Measurements from ENCODE around the gene FTCDNL1. TPM values are rescaled to one million over a fixed set of nuclear protein-coding genes. Genes with fewer than 3 reads are reported as not detected.

Gene FTCDNL1
- total RNA-seq, 1 experiment from 2014 or later, result 2.0 TPM

GRCh38 chr2:199806179-199806578 lies 44.8 kb downstream of the FTCDNL1 start:
- Mint-ChIP-seq H3K27me3 (ENCODE audit: low read depth) (no peaks in the 10 kb centered on the region; the same call in 1 of the 2 replicates), H3K4me3 (no peak overlapping the region), H3K27ac (no peak overlapping the region), H3K9me3 (peaks cover 8 to 9% of the 10 kb centered on the region in 2 experiments), H3K36me3 (ENCODE audit: insufficient read depth in 1 of 3, low read depth in 3 of 3) (peaks cover 3 to 17% (median 3%) of the 10 kb centered on the region in 3 experiments; a peak in 5 of 7 replicates), H3K4me1 (peaks cover 28 to 35% of the 10 kb centered on the region in 2 experiments)
- Histone ChIP-seq H2BK20ac (ENCODE audit: low read depth, low read length, poor library complexity, severe bottlenecking) (no peak overlapping the region), H2BK12ac (ENCODE audit: insufficient read length, low read depth, low read length) (no peak overlapping the region), H2BK5ac (ENCODE audit: insufficient read length, low read length) (no peak overlapping the region), H4K8ac (replicated peaks; ENCODE audit: insufficient read length, low read depth, low read length) (no peak overlapping the region), H2AK5ac (ENCODE audit: insufficient read length, low read length) (no peak overlapping the region), H3K27ac (ENCODE audit: insufficient read length, low read depth, low read length) (no peak overlapping the region), H2AFZ (ENCODE audit: low read length) (no peak overlapping the region), H2BK120ac (ENCODE audit: low read depth, low read length, poor library complexity, severe bottlenecking) (no peak overlapping the region), H3K27me3 (ENCODE audit: insufficient read depth, low read length) (no peaks in the 10 kb centered on the region), H3K56ac (ENCODE audit: insufficient read length, low read depth, low read length) (no peak overlapping the region), H4K5ac (ENCODE audit: insufficient read length, low read depth, low read length) (no peak overlapping the region), H3K23ac (ENCODE audit: insufficient read length, low read depth, low read length) (no peak overlapping the region), H3K9me3 (ENCODE audit: control insufficient read depth, low read depth, low read length) (no peaks in the 10 kb centered on the region), H3K4ac (ENCODE audit: low read depth, low read length) (no peak overlapping the region), H3K4me1 (ENCODE audit: insufficient read depth, low read length) (no peaks in the 10 kb centered on the region; the same call in 1 of the 2 replicates), H3K79me1 (ENCODE audit: insufficient read depth, low read depth, low read length, poor library complexity, severe bottlenecking) (no peaks in the 10 kb centered on the region), H4K91ac (ENCODE audit: insufficient read length, low read depth, low read length) (no peak overlapping the region), H3T11ph (ENCODE audit: low read length) (no peak overlapping the region), H2BK15ac (ENCODE audit: low read depth, low read length) (no peak overlapping the region), H3K18ac (ENCODE audit: insufficient read length, low read depth, low read length) (no peak overlapping the region), H3K14ac (ENCODE audit: insufficient read depth, low read length) (no peak overlapping the region), H3K9ac (ENCODE audit: extremely low read depth, insufficient read length, low read length) (no peak overlapping the region), H3K79me2 (ENCODE audit: insufficient read depth, low read length) (no peaks in the 10 kb centered on the region), H3K23me2 (ENCODE audit: insufficient read length, low read depth, low read length, poor library complexity, severe bottlenecking) (no peaks in the 10 kb centered on the region), H3K4me2 (ENCODE audit: insufficient read depth, insufficient read length, low read length) (no peak overlapping the region), H4K20me1 (ENCODE audit: control insufficient read depth, insufficient read depth, insufficient read length) (no peaks in the 10 kb centered on the region)
- DNase-seq, result no peak
- no peak for TF ChIP-seq CTCF (conservative IDR thresholded peaks at IDR 0.05)
- no CpG with 5 or more reads among the region's 7 CpGs for WGBS (ENCODE audit: extremely low coverage, insufficient read length, low lambda C conversion rate)

All from H9 (cell line).